ENCODE measurements around the gene TMEM229B.
A peak's percentile ranks its signal among the peaks of the same experiment; 100 is the strongest.
"Not testable (repeated sequence)": the region's sequence is repeated elsewhere in the genome, so short reads cannot be mapped to it uniquely, and the experiment has no call there.

Gene TMEM229B

DNA sequence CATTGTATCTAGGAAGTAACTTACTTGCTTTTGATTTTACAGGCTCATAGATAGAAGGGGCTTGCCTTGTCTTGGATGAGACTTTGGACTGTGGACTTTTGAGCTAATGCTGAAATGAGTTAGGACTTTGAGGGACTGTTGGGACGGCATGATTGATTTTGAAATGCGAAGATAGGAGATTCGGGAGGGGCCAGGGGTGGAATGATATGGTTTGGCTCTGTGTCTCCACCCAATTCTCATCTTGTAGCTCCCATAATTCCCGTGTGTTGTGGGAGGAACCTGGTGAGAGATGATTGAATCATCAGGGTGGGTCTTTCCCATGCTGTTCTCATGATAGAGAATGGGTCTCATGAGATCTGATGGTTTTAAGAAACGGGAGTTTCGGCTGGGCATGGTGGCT is 36.9 kb downstream of the TMEM229B start:
- DNase-seq = not testable (repeated sequence)

GRCh38 chr14:67449096-67449495 is 39.4 kb downstream of the TMEM229B start:
- DNase-seq = no peak

GRCh38 chr14:67447033-67447381 is 41.5 kb downstream of the TMEM229B start:
- no peak for DNase-seq

DNA sequence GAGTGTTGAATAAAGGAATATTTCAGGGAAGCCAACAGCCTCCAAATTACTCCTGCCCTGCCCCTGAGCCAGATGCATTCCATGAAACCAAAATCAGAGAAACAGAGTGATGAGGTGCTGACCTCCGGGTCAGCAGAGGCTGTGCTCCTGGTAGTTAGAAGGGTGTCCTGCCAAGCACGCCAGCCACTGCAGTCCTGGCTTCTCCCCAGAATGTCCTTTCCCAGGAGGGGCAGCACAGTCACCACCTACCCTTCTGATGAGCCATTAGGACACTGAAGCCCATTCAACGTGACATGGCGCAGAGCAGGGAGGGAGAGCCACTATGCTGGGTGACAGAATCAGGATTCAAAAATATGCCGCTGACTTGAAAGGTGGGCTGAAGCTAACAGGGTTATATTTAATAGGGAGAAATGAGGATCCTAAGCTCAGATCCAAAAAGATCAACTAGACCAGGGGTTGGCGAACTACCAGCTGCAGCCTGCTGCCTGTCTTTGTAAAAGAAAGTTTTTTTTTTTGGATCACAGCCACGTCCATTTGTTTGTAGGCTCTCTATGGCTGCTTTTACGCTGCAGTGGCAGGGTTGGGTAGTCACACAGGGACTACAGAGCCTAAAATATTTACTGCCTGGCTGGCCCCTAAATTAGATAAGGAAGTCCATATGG is 42.0 kb downstream of the TMEM229B start:
- no peak for DNase-seq

DNA sequence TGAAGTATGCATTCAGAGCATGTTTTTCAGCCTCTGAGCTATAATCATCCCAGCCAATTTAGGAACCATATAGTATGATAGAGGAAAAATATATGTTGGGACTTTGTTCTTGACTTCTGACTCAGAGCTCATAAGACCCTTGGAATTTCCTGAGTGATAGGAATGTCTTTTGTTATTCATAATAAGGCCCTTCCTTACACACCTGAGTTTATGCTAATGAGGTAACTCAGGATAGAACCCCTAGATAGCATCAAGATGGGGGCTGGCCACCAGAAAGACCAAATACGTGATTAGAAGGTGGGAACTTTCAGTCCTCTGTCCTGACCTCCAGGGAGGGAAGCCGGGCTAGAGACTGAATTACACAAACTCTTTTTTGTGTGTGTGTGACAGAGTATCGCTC is 44.1 kb downstream of the TMEM229B start:
- DNase-seq = no peak

- no peak for DNase-seq
Measured at GRCh38 chr14:67442139-67442906, 46.2 kb downstream of the TMEM229B start.

GRCh38 chr14:67441672-67442071 is 46.8 kb downstream of the TMEM229B start:
- no peak for DNase-seq

DNA sequence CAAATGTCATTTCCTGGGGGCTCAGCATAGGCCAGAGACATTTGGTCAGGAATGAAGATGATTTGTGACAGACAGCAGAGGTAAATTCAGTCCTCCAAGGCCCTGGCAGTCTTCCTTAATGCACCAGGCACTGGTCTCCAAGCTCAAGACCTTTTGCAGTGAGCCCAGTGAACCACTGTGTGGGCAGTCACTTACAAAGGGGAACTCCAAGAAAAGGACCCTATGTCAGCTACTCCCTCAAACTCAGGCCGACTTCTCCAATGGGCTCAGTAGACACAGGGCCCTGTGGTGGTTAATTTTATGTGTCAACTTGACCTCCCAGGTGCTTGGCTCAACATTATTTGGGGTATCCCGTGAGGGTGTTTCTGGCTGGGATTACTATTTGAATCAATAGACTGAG is 47.3 kb downstream of the TMEM229B start:
- no peak for DNase-seq

DNA sequence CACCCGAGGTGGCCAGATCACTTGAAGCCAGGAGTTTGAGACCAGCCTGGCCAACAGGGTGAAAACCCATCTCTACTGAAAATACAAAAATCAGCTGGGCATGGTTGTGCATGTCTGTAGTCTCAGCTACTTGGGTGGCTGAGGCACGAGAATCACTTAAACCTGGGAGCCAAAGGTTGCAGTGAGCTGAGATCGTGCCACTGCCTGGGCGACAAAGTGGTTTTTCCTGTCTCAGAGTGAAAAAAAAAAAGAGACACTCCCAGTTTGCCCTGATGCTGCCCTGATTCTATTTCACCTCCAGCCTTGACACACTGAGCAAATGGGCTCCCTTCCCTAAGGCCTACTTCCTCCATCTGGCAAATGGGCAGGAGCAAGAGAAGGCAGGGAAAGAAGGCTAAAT is 48.0 kb downstream of the TMEM229B start:
- DNase-seq = no peak

DNA sequence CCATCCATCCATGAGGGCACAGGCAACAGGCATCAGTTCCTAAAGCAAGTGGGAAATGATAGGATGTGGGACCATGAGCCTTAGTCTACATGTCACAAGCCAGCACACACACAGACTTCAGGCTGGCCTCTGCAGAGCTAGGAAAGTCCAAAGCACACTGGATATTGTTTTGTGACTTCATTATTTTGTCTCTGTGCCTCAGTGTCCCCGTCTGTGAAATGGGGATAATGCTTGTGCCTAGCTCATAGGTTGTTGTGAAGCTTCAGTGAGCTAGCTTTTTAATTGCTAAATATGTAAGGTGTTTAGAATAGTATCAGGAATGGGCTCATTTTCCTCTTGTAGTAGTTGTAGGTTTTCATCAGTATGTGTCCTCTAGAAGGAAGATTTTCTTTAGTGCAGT is 49.6 kb downstream of the TMEM229B start:
- no peak for DNase-seq

GRCh38 chr14:67436006-67436866 is 52.3 kb downstream of the TMEM229B start:
- DNase-seq = no peak

DNA sequence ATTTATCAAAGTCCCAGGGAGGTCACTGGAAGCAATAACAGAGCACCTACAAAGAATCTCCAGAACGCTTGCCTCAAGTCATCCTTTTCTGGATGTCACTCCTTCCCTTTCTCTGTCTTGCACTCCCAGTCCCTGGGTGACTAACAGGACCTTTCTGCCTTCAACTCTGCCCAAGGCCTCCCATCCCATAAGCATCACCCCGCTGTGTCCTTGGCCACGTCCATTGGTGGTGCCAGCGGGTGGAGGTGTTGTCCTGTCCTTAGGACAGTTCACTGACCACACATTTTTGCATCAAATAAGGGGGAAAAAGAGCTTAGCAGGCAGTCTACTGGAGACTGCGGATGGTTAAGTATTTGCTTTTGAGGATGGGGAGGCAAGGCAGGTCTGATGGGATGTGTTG is 52.9 kb downstream of the TMEM229B start:
- DNase-seq = no peak

DNA sequence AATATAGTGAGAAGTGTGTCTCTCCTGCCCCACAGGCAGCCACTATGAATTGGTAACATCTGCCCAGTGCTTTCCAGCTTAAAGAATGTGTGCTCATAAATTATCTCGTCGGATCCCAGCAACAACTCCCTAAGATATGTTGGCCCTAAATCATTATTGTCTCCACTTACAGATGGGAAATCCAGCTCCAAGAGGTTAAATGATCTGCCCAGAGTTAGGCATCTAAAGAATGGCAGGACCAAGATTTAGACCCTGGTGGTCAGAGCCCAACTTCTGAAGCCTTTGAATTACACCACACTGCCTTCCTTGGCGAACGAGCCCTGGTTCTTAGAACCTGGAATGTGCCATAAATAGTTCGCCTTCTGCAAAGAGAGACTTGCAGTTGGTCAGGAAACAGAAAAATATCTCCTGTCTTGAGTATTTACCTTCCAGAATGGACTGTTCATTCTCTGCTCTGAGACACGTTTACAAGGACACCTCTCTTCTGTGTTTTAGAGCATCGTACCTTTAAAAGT is 56.4 kb downstream of the TMEM229B start:
- DNase-seq = no peak

DNA sequence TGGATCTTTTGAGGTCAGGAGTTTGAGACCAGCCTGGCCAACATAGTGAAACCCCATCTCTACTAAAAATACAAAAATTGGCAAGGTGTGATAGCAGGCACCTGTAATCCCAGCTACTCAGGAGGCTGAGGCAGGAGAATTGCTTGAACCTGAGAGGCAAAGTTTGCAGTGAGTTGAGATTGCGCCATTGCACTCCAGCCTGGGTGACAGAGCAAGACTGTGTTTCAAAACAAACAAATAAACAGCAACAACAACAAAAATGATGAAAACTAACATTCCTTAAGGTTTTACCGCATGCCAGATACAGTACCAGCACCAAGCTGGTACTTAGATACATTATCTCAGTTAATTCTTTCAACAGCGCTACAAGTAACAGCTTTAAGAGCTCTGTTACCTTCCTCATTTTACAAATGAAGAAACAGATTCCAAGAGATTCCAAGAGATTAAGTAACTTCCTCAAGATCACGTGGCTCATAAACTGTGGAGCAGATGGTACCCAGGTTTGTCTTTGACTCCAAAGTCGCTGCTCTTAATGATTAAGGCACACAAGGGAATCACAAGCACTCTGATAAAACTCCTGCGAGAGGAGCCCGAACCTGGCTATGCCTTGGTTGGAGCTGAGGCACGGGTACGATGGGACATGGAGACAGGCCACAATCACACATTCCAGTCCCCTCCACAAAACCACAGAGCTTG is 58.9 kb downstream of the TMEM229B start:
- no peak for DNase-seq

DNA sequence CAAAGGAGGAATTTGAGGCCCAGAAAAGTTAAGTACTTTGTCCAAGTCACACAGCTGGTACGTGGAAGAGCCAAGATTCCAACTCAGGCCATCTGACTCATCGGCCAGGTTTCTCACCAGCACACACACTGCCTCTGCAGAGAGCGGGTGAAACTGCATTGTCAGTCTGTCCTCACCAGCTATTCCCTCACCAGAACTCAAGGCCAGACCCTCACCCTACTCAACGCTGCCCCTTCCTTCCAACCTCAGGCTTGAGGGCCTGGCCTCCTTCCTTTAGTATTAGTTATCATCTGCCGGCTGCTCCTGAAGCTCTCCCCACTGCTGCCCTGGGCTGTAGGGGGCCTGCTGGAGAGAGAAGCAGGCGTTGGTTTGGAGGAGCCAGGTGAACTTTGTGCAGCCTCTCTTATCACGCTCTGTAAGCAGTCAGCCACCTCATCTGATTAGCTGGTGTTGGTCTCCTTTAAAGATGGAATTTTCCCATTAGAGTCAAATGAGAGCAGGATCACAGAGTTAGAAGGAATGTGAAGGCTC is 60.0 kb downstream of the TMEM229B start:
- no peak for DNase-seq

- peak; percentile 82 for DNase-seq
Measured at GRCh38 chr14:67426983-67427606, 61.4 kb downstream of the TMEM229B start.

- DNase-seq = no peak
Measured at GRCh38 chr14:67426161-67426560, 62.4 kb downstream of the TMEM229B start.

- DNase-seq = no peak
Measured at GRCh38 chr14:67425608-67426007, 62.9 kb downstream of the TMEM229B start.

GRCh38 chr14:67424539-67424938 is 64.0 kb downstream of the TMEM229B start:
- DNase-seq = no peak

DNA sequence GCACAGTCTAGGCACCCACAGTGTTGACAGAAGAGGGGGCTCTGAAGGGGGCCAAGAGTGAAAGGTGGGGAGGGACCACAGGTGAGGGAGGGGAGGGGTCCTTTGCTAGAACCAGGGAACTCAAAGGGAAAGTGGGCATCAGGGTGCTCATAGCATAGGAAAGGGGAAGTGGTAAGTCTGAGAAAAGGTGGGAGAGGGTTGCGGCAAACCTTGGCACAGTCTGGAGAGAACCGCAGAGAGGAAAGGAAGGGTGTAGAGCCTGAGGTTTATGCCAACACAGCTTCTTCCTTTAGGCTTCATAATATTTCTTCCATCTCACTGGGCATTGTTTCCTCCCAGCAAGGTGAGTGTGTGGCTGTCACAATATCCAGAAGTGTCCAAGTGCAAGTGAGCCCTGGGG is 65.1 kb downstream of the TMEM229B start:
- DNase-seq = no peak

DNA sequence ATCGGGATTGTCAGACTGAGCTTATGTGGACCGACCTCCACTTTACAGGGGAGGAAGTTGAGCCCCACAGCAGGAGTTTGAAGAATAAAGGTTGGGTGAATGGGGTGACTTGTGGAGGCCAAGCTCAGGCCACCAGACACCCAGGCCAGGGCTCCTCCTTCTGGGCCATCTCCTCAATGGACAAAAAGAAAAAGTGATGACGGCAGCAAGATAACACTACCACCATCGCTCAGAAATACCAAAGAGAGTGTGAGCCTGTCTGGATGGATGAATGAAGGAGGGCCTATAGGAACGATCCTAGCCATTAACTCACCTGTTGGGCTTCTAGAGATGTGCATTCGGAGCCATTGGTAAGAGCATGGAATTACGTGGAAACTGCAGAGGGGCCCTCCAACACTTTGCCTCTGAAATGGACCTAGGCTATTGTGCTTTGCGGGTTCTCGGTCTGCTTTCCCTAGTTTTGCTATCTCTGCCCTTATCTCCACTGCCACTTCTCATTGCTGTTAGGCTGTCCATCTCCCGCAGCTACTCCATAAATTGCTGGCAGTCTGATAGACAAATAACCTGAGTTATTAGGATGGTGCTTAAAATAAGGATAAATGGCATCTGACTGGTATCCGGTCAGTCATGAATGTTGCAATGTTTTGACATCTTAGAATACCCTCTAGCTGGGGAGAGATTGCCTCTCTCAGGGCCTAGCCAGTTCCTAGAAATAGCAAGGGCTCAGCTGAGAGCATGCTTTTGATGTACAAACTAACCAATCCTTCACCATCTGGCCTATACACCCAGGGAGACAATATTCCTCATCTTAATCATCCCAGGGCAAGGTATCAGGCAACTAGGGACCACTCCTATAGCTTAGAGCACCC is 66.9 kb downstream of the TMEM229B start:
- DNase-seq = no peak
